HepG2 (cell line): ENCODE results near the gene ITPK1.

Experiments used
- EP300 ChIP-seq, 3 experiments: sonication (generic) in 1 of 3; formaldehyde crosslinking in 1 of 3; IDR thresholded peaks; 2 replicates each; pipeline versions ENCODE4 v1.5.1 to v1.6.1; 2011 to 2020; ENCODE audit warnings: low read depth in 2 of 3, low read length in 2 of 3, borderline replicate concordance in 1 of 3, improper control_type of control experiment in 1 of 3, mild to moderate bottlenecking in 1 of 3, missing genetic modification reagents in 1 of 3, moderate library complexity in 1 of 3
- RBM22 ChIP-seq: fragments of 200-400 bp; formaldehyde crosslinking; optimal IDR thresholded peaks from 2 replicates; pipeline ENCODE3; 2017; ENCODE audit warnings: mild to moderate bottlenecking, low read length, moderate library complexity
- ZMYM4 ChIP-seq: sonication (generic); formaldehyde crosslinking; IDR thresholded peaks from 2 replicates; pipeline ENCODE4 v1.8.1; 2023; ENCODE audit warnings: mild to moderate bottlenecking, missing genetic modification reagents
- ZNF232 ChIP-seq: sonication (generic); formaldehyde crosslinking; IDR thresholded peaks from 2 replicates; pipeline ENCODE4 v1.4.0; 2020; ENCODE audit warnings: missing genetic modification reagents, borderline replicate concordance
- ZZZ3 ChIP-seq: sonication (generic); formaldehyde crosslinking; IDR thresholded peaks from 2 replicates; pipeline ENCODE4 v1.4.0; 2020; ENCODE audit warnings: missing genetic modification reagents, mild to moderate bottlenecking, borderline replicate concordance
- TF ChIP-seq, protein P1 (sequence below): IDR thresholded peaks from 2 replicates; pipeline ENCODE4 v1.6.1; 2016; ENCODE audit warnings: missing compliant biosample characterization, missing genetic modification reagents, borderline replicate concordance

DNA sequence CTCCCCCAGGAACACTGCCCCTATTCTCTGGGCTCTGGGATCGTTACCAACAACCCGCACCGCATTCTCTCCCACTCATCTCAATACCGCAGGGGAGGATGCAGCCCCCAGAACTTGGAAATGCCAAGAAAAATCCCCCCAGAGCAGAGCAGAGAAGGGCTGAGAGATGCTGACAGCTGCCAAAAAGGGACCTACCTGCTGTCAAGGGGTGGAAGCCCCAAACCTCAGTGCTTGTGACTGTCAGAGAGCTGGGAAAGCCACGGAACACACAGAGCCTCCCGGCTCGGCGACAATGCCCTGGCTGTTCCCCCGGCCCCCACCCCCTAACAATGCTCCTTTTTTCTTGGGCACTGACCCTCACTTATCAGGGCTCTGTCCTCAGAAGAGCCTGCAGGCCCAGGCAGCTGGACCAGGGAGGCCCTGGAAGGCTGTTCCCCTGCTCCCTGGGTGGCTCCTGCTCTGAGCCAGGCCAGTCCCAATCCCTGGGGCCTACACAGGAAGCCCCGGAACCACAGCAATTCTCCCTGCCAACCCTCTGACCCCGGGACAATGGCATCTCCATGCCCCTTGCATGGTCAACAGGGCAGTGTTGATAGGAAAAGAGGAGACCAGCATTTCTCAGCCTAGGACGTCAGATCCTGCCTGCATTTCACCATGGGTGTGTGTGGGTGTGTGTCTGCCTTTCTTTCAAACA lies 78.9 kb downstream of the ITPK1 start:
- TF ChIP-seq ZNF232 (CRISPR knock-in tag) (no peak), EP300 (IDR thresholded peaks at IDR 0.05; ENCODE audit: low read depth in 2 of 2, low read length in 2 of 2) (no peak), EP300 (CRISPR knock-in tag; IDR thresholded peaks at IDR 0.05; ENCODE audit: borderline replicate concordance) (no peak), ZZZ3 (CRISPR knock-in tag) (no peak), ZMYM4 (CRISPR knock-in tag) (no peak), RBM22 (no peak)
- TF ChIP-seq, protein P1, sequence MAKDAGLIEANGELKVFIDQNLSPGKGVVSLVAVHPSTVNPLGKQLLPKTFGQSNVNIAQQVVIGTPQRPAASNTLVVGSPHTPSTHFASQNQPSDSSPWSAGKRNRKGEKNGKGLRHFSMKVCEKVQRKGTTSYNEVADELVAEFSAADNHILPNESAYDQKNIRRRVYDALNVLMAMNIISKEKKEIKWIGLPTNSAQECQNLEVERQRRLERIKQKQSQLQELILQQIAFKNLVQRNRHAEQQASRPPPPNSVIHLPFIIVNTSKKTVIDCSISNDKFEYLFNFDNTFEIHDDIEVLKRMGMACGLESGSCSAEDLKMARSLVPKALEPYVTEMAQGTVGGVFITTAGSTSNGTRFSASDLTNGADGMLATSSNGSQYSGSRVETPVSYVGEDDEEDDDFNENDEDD = no peak
